GM12878 (cell line): ENCODE results near the gene ZNF467. TPM values are rescaled to one million over a fixed set of nuclear protein-coding genes. Genes with fewer than 3 reads are reported as not detected.
A peak's percentile ranks its signal among the peaks of the same experiment; 100 is the strongest.

Source experiments
- ATAC-seq: fragments of 200-7000 bp; cut with Tn5 transposase; 3 replicates; pipeline ENCODE4 v1.9.1; 2020; ENCODE audit warnings: mild to moderate bottlenecking, moderate library complexity
- BruUV-seq: library from RNA; stranded (reverse); fragments of 400-500 nt; replicated peaks from 2 replicates; lab custom pipeline; 2021; lab: Mats Ljungman, UMichigan
- CTCF ChIA-PET: fragments of 300-600 bp; sonication (Branson Sonifier 250); formaldehyde crosslinking; extraction: SDS; loops from one replicate; lab custom pipeline; 2021; ENCODE audit warnings: inconsistent platforms; lab: Yijun Ruan, JAX
- POLR2A ChIA-PET: fragments of 350-600 bp; formaldehyde crosslinking; extraction: SDS; loops from one replicate; lab custom pipeline; 2021; ENCODE audit warnings: inconsistent platforms; lab: Charles Lee
- RAD21 ChIA-PET: fragments of 300-600 bp; sonication (Branson Sonifier 250); formaldehyde crosslinking; loops from one replicate; lab custom pipeline; 2023; ENCODE audit warnings: antibody characterized with exemption; ENCODE audit not compliant: unreplicated experiment; lab: Charles Lee
- SMC1A ChIA-PET: fragments of 300-600 bp; sonication (Branson Sonifier 250); formaldehyde crosslinking; loops from one replicate; lab custom pipeline; 2023; ENCODE audit not compliant: unreplicated experiment, uncharacterized antibody; lab: Charles Lee
- DNase-seq: peaks from one replicate; pipeline ENCODE4 v3.0.0-alpha.2; 2011; ENCODE audit warnings: low read depth, low spot score
- FAIRE-seq: peaks from 3 replicates; lab custom pipeline; 2011; peaks lifted over from hg19 to GRCh38; lab: Jason Lieb, UNC
- H2AFZ ChIP-seq: 2 replicates; pipeline ENCODE4 v1.6.0; 2011; ENCODE audit warnings: low read depth, low read length, control low read depth; ENCODE audit not compliant: control insufficient read depth
- H3K27ac ChIP-seq: 2 replicates; pipeline ENCODE4 v1.5.1; 2011; ENCODE audit warnings: control low read depth; ENCODE audit not compliant: control insufficient read depth, insufficient read depth
- H3K27me3 ChIP-seq, 2 experiments: replicated peaks in 1 of 2; 2 replicates each; pipeline versions ENCODE4 v1.6.0 to v1.6.1; 2011; ENCODE audit warnings: low read length in 1 of 2; ENCODE audit not compliant: control insufficient read depth in 2 of 2, insufficient read depth in 2 of 2
- H3K36me3 ChIP-seq, 2 experiments: 2 replicates each; pipeline ENCODE4 v1.5.1; 2011; ENCODE audit warnings: low read length in 1 of 2; ENCODE audit not compliant: control insufficient read depth in 2 of 2, insufficient read depth in 2 of 2
- H3K4me1 ChIP-seq: 2 replicates; pipeline ENCODE4 v1.6.1; 2011; ENCODE audit warnings: mild to moderate bottlenecking, low read length, moderate library complexity, mixed read lengths; ENCODE audit not compliant: control insufficient read depth, insufficient read depth
- H3K4me2 ChIP-seq: 2 replicates; pipeline ENCODE4 v1.6.0; 2011; ENCODE audit warnings: control low read depth; ENCODE audit not compliant: control insufficient read depth, insufficient read depth
- H3K4me3 ChIP-seq: fragments of 200-600 bp; sonication (generic); 2 replicates; pipeline ENCODE4 v1.5.1; 2016
- H3K79me2 ChIP-seq: 2 replicates; pipeline ENCODE4 v1.6.0; 2011; ENCODE audit warnings: low read length; ENCODE audit not compliant: control insufficient read depth, insufficient read depth
- H3K9ac ChIP-seq: 2 replicates; pipeline ENCODE4 v1.8.0; 2011; ENCODE audit warnings: low read length, control low read depth, mixed read lengths; ENCODE audit not compliant: control insufficient read depth, insufficient read depth
- H3K9me3 ChIP-seq: replicated peaks from 3 replicates; pipeline ENCODE4 v1.5.1; 2011; ENCODE audit warnings: mild to moderate bottlenecking, low read length; ENCODE audit not compliant: control insufficient read depth, insufficient read depth
- H4K20me1 ChIP-seq: 2 replicates; pipeline ENCODE4 v1.6.0; 2011; ENCODE audit not compliant: control insufficient read depth, insufficient read depth
- ASH2L ChIP-seq: fragments of 300-600, 200-600 bp; sonication (generic); IDR thresholded peaks from 2 replicates; pipeline ENCODE4 v1.6.1; 2017; ENCODE audit warnings: low read depth, mild to moderate bottlenecking, borderline replicate concordance
- BACH1 ChIP-seq: fragments of 450-650 bp; IDR thresholded peaks from 2 replicates; pipeline ENCODE4 v1.6.1; 2017; ENCODE audit warnings: mild to moderate bottlenecking, borderline replicate concordance
- BHLHE40 ChIP-seq, 2 experiments: fragments of 450-650 bp in 1 of 2; IDR thresholded peaks; 2 replicates each; pipeline ENCODE4 v1.6.1; 2011 to 2017; ENCODE audit warnings: low read depth in 2 of 2, borderline replicate concordance in 1 of 2, improper control_type of control experiment in 1 of 2, low read length in 1 of 2, mild to moderate bottlenecking in 1 of 2
- CREB1 ChIP-seq: IDR thresholded peaks from 2 replicates; pipeline ENCODE4 v1.6.1; 2012; ENCODE audit warnings: low read depth, mild to moderate bottlenecking, inconsistent platforms
- DPF2 ChIP-seq: fragments of 450-650 bp; IDR thresholded peaks from 2 replicates; pipeline ENCODE4 v1.6.1; 2017; ENCODE audit warnings: mild to moderate bottlenecking
- ELK1 ChIP-seq: IDR thresholded peaks from 2 replicates; pipeline ENCODE4 v1.6.1; 2012; ENCODE audit warnings: low read depth, low read length, improper control_type of control experiment
- EZH2 ChIP-seq: IDR thresholded peaks from 2 replicates; pipeline ENCODE4 v1.6.1; 2012; ENCODE audit warnings: low read depth, mild to moderate bottlenecking, control low read depth, inconsistent platforms, low read length, borderline replicate concordance; ENCODE audit not compliant: control insufficient read depth
- FOS ChIP-seq: IDR thresholded peaks from 3 replicates; pipeline ENCODE4 v1.6.1; 2011; ENCODE audit warnings: borderline replicate concordance; ENCODE audit not compliant: insufficient read length; ENCODE audit errors: extremely low read depth
- GATAD2B ChIP-seq: fragments of 450-650 bp; conservative IDR thresholded peaks from 2 replicates; pipeline ENCODE4 v1.6.1; 2017; ENCODE audit warnings: low read depth, mild to moderate bottlenecking, moderate library complexity
- LARP7 ChIP-seq: fragments of 450-650 bp; IDR thresholded peaks from 2 replicates; pipeline ENCODE4 v1.6.1; 2017; ENCODE audit warnings: mild to moderate bottlenecking
- MEF2B ChIP-seq: fragments of 450-650 bp; IDR thresholded peaks from 2 replicates; pipeline ENCODE4 v1.6.1; 2018; ENCODE audit warnings: mild to moderate bottlenecking, moderate library complexity; ENCODE audit not compliant: partially characterized antibody, poor library complexity, severe bottlenecking
- MTA2 ChIP-seq: fragments of 450-650 bp; IDR thresholded peaks from 2 replicates; pipeline ENCODE4 v1.6.1; 2016; ENCODE audit warnings: low read depth, mild to moderate bottlenecking, moderate library complexity
- NFYB ChIP-seq: IDR thresholded peaks from 2 replicates; pipeline ENCODE4 v1.6.1; 2011; ENCODE audit warnings: low read depth, mild to moderate bottlenecking, low read length, improper control_type of control experiment, moderate library complexity; ENCODE audit not compliant: insufficient read depth
- NR2F1 ChIP-seq: fragments of 450-650 bp; conservative IDR thresholded peaks from 2 replicates; pipeline ENCODE4 v1.6.1; 2017; ENCODE audit warnings: mild to moderate bottlenecking
- NRF1 ChIP-seq: conservative IDR thresholded peaks from 2 replicates; pipeline ENCODE4 v1.6.1; 2011; ENCODE audit warnings: mild to moderate bottlenecking, low read depth, low read length, improper control_type of control experiment
- PML ChIP-seq: IDR thresholded peaks from 2 replicates; pipeline ENCODE4 v1.6.1; 2012; ENCODE audit warnings: low read length, inconsistent platforms
- POLR2A ChIP-seq: IDR thresholded peaks from 2 replicates; pipeline ENCODE4 v1.6.1; 2011; ENCODE audit warnings: low read depth, mild to moderate bottlenecking, low read length
- SMARCA5 ChIP-seq: fragments of 450-650 bp; IDR thresholded peaks from 2 replicates; pipeline ENCODE4 v1.6.1; 2017; ENCODE audit warnings: mild to moderate bottlenecking
- SP1 ChIP-seq: IDR thresholded peaks from one replicate; pipeline ENCODE4 v1.6.1; 2011; ENCODE audit warnings: low read depth, low read length
- SRF ChIP-seq, 2 experiments: IDR thresholded peaks; 2 replicates each; pipeline ENCODE4 v1.6.1; 2011; ENCODE audit warnings: low read depth in 2 of 2, low read length in 2 of 2, mild to moderate bottlenecking in 1 of 2, moderate library complexity in 1 of 2
- YY1 ChIP-seq: IDR thresholded peaks from 2 replicates; pipeline ENCODE4 v1.6.1; 2011; ENCODE audit warnings: low read depth, mild to moderate bottlenecking, low read length
- ZBED1 ChIP-seq: IDR thresholded peaks from 2 replicates; pipeline ENCODE4 v1.6.1; 2016; ENCODE audit warnings: borderline replicate concordance
- ZNF622 ChIP-seq: fragments of 450-650 bp; IDR thresholded peaks from 2 replicates; pipeline ENCODE4 v1.6.1; 2017; ENCODE audit warnings: mild to moderate bottlenecking, inconsistent platforms
- WGBS: methylation state at CpG from one replicate; pipeline ENCODE4 v1.1.6; 2016; ENCODE audit warnings: low lambda C conversion rate; ENCODE audit not compliant: insufficient replicate concordance, insufficient coverage; ENCODE audit errors: missing lambda C conversion rate; 5-methylcytosine and 5-hydroxymethylcytosine counted together
- in situ Hi-C: fragments of 300-500 bp; cut with MboI; formaldehyde crosslinking; loops from 9 replicates; pipeline ENCODE4 v1.14.3; 2018; ENCODE audit warnings: mixed read lengths
- intact Hi-C: fragments of 100-400 bp; cut with micrococcal nuclease; formaldehyde crosslinking; loops from one replicate; pipeline ENCODE4 v1.14.2; 2022; ENCODE audit not compliant: unreplicated experiment
- polyA plus RNA-seq, 11 experiments: library from polyadenylated mRNA; depleted of rRNA in 4 of 11; unstranded in 6 of 11; stranded (reverse) in 5 of 11; fragments of >200 nt; fragmentation: Nextera tagmentation in 4 of 11; fragmentation: Illumina TruSeq in 1 of 11; extraction: Ambion mirVana in 4 of 11; extraction: Trizol in 1 of 11; gene quantifications; 1 replicate in 1 of 11; 2 replicates in 10 of 11; pipeline versions ENCODE4 v1.2.1 to v1.2.3, GENCODE V29; 2011 to 2016; ENCODE audit warnings: inconsistent platforms in 2 of 11, missing spikeins in 2 of 11, low read depth in 1 of 11
- total RNA-seq, 4 experiments: library from RNA; depleted of rRNA in 3 of 4; stranded (reverse); fragments of >200 nt in 3 of 4; fragmentation: Illumina TruSeq in 1 of 4; extraction: Trizol in 1 of 4; gene quantifications; 2 replicates each; pipeline versions ENCODE4 v1.2.1 to v1.2.3, GENCODE V29; 2013 to 2021

The ZNF467 gene
- total and polyA plus RNA-seq, 10 of the 15 experiments (the other 5 are each of a cell fraction or from before 2014, with no cell fraction given) = not detected

DNA sequence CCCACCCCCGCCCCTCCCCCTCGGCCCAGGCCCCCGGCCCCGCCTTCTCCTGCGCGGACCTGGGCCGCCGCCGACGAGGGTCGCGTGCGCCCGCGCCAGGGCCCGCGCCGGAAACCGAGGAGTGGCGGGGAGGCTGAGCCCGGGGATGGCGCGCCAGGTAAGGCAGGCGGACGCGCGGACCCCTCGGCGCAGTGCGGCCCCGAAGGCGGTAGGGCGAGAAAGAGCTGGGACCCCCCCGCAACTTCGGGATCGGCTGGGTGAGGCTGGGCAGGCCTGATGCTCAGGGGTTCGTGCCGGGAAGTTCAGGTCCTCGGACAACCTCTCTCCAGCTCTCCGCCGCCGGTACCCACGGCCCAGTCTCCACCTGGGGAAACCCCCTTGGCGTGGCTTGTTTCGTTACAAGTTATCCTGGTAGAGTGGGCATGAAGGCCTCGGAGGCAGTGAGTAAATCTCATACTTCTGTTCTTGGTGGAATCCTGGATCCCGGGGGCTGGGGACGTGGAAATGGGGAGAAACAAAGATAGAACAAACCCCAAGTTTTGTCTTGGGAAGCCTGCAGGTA lies 58.4 kb downstream of the ZNF467 start:
- Histone ChIP-seq H3K4me2 (peak overlapping the region; percentile 88), H3K4me3 (peak overlapping the region; percentile 91), H3K79me2 (peaks cover 4% of the 10 kb centered on the region), H3K36me3 (no peaks in the 10 kb centered on the region), H2AFZ (peak overlapping the region; percentile 77), H3K9ac (peak overlapping the region; percentile 63), H3K27ac (peak overlapping the region; percentile 46; the same call in 1 of the 2 replicates), H4K20me1 (no peaks in the 10 kb centered on the region), H3K9me3 (peaks cover 2% of the 10 kb centered on the region), H3K27me3 (no peaks in the 10 kb centered on the region), H3K4me1 (peaks cover 12% of the 10 kb centered on the region)
- DNase-seq (no peak), FAIRE-seq (no peak), ATAC-seq (peak; percentile 13)
- ChIA-PET RAD21 (no interaction called here), SMC1A (no interaction called here), CTCF (interaction anchor here (0.7 to 2.9 kb wide), 2 partner anchors 27 to 177 kb away, joined by 3 to 10 read pairs; no protein-coding TSS in a partner anchor), POLR2A (interaction anchor here (0.6 kb wide), 1 partner anchor 28 kb away, joined by 3 read pairs; no protein-coding TSS in a partner anchor)
- TSS peak; percentile 60 for BruUV-seq
- 0% methylated on average over 30 of the region's 48 CpGs for WGBS
- in situ Hi-C loops = no loop called here
- intact Hi-C loops = no loop called here
- TF ChIP-seq FOS (no peak), ASH2L (no peak), GATAD2B (peak; percentile 71), YY1 (peak; percentile 15; the same call in 1 of the 2 replicates), CREB1 (peak; percentile 30; the same call in 1 of the 2 replicates), NR2F1 (no peak), BACH1 (0 out of 2 replicates have a peak, but pooled peaks have one; percentile 42), ELK1 (0 out of 2 replicates have a peak, but pooled peaks have one; percentile 1), ZNF622 (no peak), ZBED1 (no peak), SMARCA5 (peak; percentile 46; the same call in 1 of the 2 replicates), EZH2 (no peak), POLR2A (peak; percentile 75), MTA2 (no peak), MEF2B (no peak), LARP7 (peak; percentile 70), SRF (IDR thresholded peaks at IDR 0.05; ENCODE audit: low read depth in 2 of 2, low read length in 2 of 2) (no peak), NFYB (no peak), BHLHE40 (IDR thresholded peaks at IDR 0.05; ENCODE audit: borderline replicate concordance in 1 of 2, low read depth in 2 of 2, low read length in 1 of 2) (peak; percentile 62 to 92; a peak in 3 of 4 replicates), SP1 (peak; percentile 8), NRF1 (no peak), PML (no peak), DPF2 (peak; percentile 28)
